GM12874 (cell line): ENCODE measurements around the gene NSMCE4A.

Source experiments
- CTCF ChIP-seq: IDR thresholded peaks from 2 replicates; pipeline ENCODE4 v1.5.1; 2011; ENCODE audit warnings: low read depth, mild to moderate bottlenecking, control low read depth, low read length, moderate library complexity; ENCODE audit not compliant: insufficient read depth

NSMCE4A gene

GRCh38 chr10:122018491-122018890, 43.5 kb upstream of the NSMCE4A start:
- no peak for TF ChIP-seq CTCF

- no peak for TF ChIP-seq CTCF
Observed at GRCh38 chr10:122014652-122015248, 39.7 kb upstream of the NSMCE4A start.

- TF ChIP-seq CTCF: no peak
Observed at GRCh38 chr10:122013311-122013780, 38.3 kb upstream of the NSMCE4A start.

GRCh38 chr10:122012731-122013130, 37.7 kb upstream of the NSMCE4A start:
- TF ChIP-seq CTCF: no peak

GRCh38 chr10:122010405-122011050, 35.5 kb upstream of the NSMCE4A start:
- no peak for TF ChIP-seq CTCF

- no peak for TF ChIP-seq CTCF
Observed at GRCh38 chr10:122007415-122007814, 32.4 kb upstream of the NSMCE4A start.

GRCh38 chr10:122001698-122002097, 26.7 kb upstream of the NSMCE4A start:
- TF ChIP-seq CTCF: no peak
